ENCODE results near the gene RPEL1. TPM values are rescaled to one million over a fixed set of nuclear protein-coding genes. Genes with fewer than 3 reads are reported as not detected.
A peak's percentile ranks its signal among the peaks of the same experiment; 100 is the strongest.
"Not testable (repeated sequence)": the region's sequence is repeated elsewhere in the genome, so short reads cannot be mapped to it uniquely, and the experiment has no call there.

The RPEL1 gene
- total RNA-seq: not detected
- not detected for polyA plus RNA-seq
- long read RNA-seq, donor 1: 0 reads
- long read RNA-seq, donor 2: 0 reads
- long read RNA-seq, donor 3: 0 reads
- long read RNA-seq, donor 4: 0 reads
- long read RNA-seq, donor 5: 0 reads
- long read RNA-seq, donor 6: 0 reads
- long read RNA-seq, donor 7, partial matches to known transcripts: 0 of 1 reads
- long read RNA-seq, donor 7, other reads (novel, unspliced or antisense): 0 of 1 reads
- long read RNA-seq, donor 8: 0 reads
- long read RNA-seq, donor 9, partial matches to known transcripts: 0 of 3 reads
- long read RNA-seq, donor 9, other reads (novel, unspliced or antisense): 0 of 3 reads
- long read RNA-seq, donor 10: 0 reads

- not testable (repeated sequence) for H3K9me3 ChIP-seq, H3K4me3 ChIP-seq, DNase-seq, H3K27me3 ChIP-seq, H3K27ac ChIP-seq, H3K36me3 ChIP-seq
- WGBS, 5 donors: 87 to 93% (median 91%) methylated on average over 7 of the region's 7 CpGs
- H3K4me1 ChIP-seq: peaks cover 8 to 28% (median 21%) of the 10 kb centered on the region in 4 donors
- intact Hi-C loops (cut with DNase I; ENCODE audit: low total_unique reads): loop anchor here (2.0 to 5.0 kb wide), 2 partner anchors 173 to 329 kb away; no protein-coding TSS in a partner anchor
These were observed at the start of gene RPEL1 for GRCh38 chr10:103245587-103245986. TSS of gene RPEL1 (plus strand) at chr10:103245887. CDS start at chr10:103245997, 110 bp downstream.

- H3K27ac ChIP-seq: peak overlapping the region in 2 of 5 donors; percentile 68 to 71
- H3K36me3 ChIP-seq: no peaks in the 10 kb centered on the region
- TF ChIP-seq POLR2A (IDR thresholded peaks at IDR 0.05): no peak
- no peak for TF ChIP-seq EP300 (IDR thresholded peaks at IDR 0.05)
- no peak for TF ChIP-seq POLR2AphosphoS5 (IDR thresholded peaks at IDR 0.05)
- no peak for TF ChIP-seq CTCF (IDR thresholded peaks at IDR 0.05)
- peaks cover 9 to 48% (median 14%) of the 10 kb centered on the region in 4 donors for H3K4me1 ChIP-seq
- no peaks in the 10 kb centered on the region for H3K9me3 ChIP-seq
- no peak overlapping the region for H3K4me3 ChIP-seq
- 54 to 76% (median 67%) methylated on average over 2 of the region's 2 CpGs for WGBS, 5 donors
- intact Hi-C loops (cut with DNase I; ENCODE audit: low total_unique reads): no loop called here
- H3K27me3 ChIP-seq: no peaks in the 10 kb centered on the region
- DNase-seq: no peak
These were observed 49.2 kb upstream of the RPEL1 start for GRCh38 chr10:103196516-103196915.

GRCh38 chr10:103197174-103197573, 48.5 kb upstream of the RPEL1 start:
- no peak for TF ChIP-seq EP300 (IDR thresholded peaks at IDR 0.05)
- peak in 2 of 3 donors; percentile 28 to 56 for TF ChIP-seq POLR2AphosphoS5 (IDR thresholded peaks at IDR 0.05)

GRCh38 chr10:103197903-103198302, 47.8 kb upstream of the RPEL1 start:
- H3K27me3 ChIP-seq: no peaks in the 10 kb centered on the region
- no peaks in the 10 kb centered on the region for H3K9me3 ChIP-seq
- H3K4me3 ChIP-seq: no peak overlapping the region
- no peak for DNase-seq
- peaks cover 9 to 44% (median 10%) of the 10 kb centered on the region in 4 donors for H3K4me1 ChIP-seq
- H3K27ac ChIP-seq: peak overlapping the region in 2 of 5 donors; percentile 68 to 71
- TF ChIP-seq EP300 (IDR thresholded peaks at IDR 0.05): no peak
- no peak for TF ChIP-seq POLR2A (IDR thresholded peaks at IDR 0.05)
- TF ChIP-seq POLR2AphosphoS5 (IDR thresholded peaks at IDR 0.05): no peak
- TF ChIP-seq CTCF (IDR thresholded peaks at IDR 0.05): no peak
- no peaks in the 10 kb centered on the region for H3K36me3 ChIP-seq
- 66 to 73% (median 67%) methylated on average over 2 of the region's 2 CpGs for WGBS, 5 donors
- intact Hi-C loops (cut with DNase I; ENCODE audit: low total_unique reads): no loop called here

More at GRCh38 chr10:103197174-103197573, 48.5 kb upstream of the RPEL1 start:
- Histone ChIP-seq H3K36me3 (no peaks in the 10 kb centered on the region), H3K4me1 (peaks cover 9 to 44% (median 10%) of the 10 kb centered on the region in 4 donors), H3K4me3 (no peak overlapping the region), H3K9me3 (no peaks in the 10 kb centered on the region), H3K27ac (peak overlapping the region in 2 of 5 donors; percentile 68 to 71), H3K27me3 (no peaks in the 10 kb centered on the region)
- intact Hi-C loops (cut with DNase I; ENCODE audit: low total_unique reads): no loop called here
- WGBS, 5 donors: 53 to 65% (median 60%) methylated on average over 3 of the region's 3 CpGs
- DNase-seq: peak; percentile 35 to 49

GRCh38 chr10:103198648-103199047, 47.0 kb upstream of the RPEL1 start:
- 82 to 86% (median 85%) methylated on average over 8 of the region's 8 CpGs for WGBS, 5 donors
- intact Hi-C loops (cut with DNase I; ENCODE audit: low total_unique reads): no loop called here
- peaks cover 4 to 39% (median 6%) of the 10 kb centered on the region in 4 donors for H3K4me1 ChIP-seq
- TF ChIP-seq CTCF (IDR thresholded peaks at IDR 0.05) (no peak), POLR2AphosphoS5 (IDR thresholded peaks at IDR 0.05) (no peak), EP300 (IDR thresholded peaks at IDR 0.05) (no peak), POLR2A (IDR thresholded peaks at IDR 0.05) (no peak)
- H3K4me3 ChIP-seq: no peak overlapping the region
- no peaks in the 10 kb centered on the region for H3K36me3 ChIP-seq
- no peaks in the 10 kb centered on the region for H3K9me3 ChIP-seq
- H3K27me3 ChIP-seq: no peaks in the 10 kb centered on the region
- no peak for DNase-seq
- H3K27ac ChIP-seq: no peak overlapping the region
